ENCODE results near the gene SORT1.
"Not testable (repeated sequence)": the region's sequence is repeated elsewhere in the genome, so short reads cannot be mapped to it uniquely, and the experiment has no call there.

SORT1 gene

DNA sequence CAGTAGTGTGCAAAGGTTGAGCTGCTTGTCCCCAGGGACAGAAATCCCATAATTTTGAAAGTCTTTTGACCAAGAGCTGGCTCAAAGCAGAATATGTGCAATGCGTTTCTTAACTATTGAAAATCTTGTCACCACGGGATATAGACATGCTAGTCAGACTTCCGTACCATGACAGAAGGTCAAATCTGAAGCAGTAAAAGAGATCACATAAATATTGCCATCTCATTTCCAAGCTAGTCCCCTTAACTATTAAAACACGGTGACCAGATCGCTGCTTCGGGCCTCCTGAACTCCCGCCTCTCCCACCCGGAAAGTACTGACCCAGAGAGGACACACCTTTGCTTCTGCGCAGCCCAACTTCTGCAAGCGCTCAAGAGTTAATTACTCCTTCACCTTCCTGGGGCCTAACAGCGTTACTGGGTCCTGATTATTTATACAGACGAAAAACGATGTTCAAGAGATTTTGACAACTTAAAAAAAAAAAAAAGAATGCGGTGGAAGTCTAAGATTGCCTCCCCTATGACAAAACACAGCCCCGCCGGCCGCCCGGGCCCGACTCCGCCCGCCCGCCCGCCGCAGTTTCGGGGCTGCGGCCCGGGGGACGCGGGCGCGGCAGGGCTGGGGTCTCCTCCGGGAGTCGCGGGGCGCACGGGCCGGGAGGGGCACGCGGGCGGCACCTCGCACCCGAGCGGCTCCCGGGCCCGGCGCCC is 692 bp downstream of the SORT1 start:
- no peak for DNase-seq (ENCODE audit: low read depth in 2 of 2)

DNA sequence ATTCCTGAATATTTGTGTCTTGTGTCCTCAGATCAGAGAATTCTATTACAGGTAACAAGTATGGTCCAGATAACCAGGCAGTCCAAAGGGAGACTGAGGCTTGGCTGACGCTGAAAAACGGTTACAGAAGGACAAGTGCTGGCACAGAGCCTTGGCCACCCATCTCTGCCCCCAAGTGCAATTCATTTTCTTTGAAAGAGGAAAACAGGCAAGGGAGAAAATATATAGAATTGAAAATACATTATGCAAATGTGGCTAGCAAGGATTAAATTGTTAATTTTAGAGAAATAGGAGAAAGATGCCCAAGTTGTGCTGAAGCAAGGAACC is 1.2 kb downstream of the SORT1 start:
- no peak for DNase-seq (ENCODE audit: low read depth in 2 of 2)

GRCh38 chr1:109395602-109396512 is 1.9 kb downstream of the SORT1 start:
- no peak for DNase-seq (ENCODE audit: low read depth in 2 of 2)

DNA sequence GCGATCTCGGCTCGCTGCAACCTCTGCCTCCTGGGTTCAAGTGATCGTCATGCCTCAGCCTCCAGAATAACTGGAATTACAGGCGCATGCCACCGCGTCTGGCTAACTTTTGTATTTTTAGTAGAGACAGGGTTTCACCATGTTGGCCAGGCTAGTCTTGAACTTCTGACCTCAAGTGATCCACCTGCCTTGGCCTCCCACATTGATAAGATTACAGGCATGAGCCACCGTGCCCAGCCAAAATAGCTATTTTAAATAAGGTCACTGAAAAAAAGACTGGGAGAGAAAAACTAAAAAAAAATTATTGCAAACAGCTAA is 2.5 kb downstream of the SORT1 start:
- not testable (repeated sequence) for DNase-seq (ENCODE audit: low read depth in 2 of 2)

DNA sequence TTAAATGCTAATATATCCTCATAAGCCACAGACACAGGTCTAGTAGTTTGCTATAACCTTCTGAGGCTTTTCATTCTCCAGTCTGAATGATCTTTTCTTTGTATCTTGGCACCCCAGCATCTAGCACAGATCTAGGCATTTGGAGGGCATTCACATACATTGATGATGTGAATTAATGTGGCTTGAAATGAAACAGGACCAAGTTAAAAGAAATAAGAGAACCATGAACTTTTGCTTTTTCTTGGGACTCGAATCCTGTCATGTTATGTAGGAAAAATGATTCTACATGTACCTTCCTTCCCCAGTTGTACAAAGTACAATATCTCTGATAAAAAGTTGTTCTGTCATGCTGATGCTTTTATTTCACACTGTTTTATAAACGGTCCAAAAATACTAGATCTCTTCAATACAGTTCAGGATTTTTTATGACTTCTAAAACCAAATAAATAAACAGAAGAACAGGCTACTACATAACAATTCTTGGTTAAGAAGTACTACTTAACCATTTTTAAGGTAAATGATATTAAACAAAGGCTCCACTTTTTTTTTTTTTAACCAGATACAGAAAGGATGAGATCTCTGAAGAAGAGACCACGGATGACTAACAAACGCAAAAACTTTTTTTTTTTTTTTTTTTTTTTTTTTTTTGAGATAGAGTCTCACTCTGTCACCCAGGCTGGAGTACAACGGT is 3.0 kb downstream of the SORT1 start:
- DNase-seq (ENCODE audit: low read depth in 2 of 2), result no peak

GRCh38 chr1:109393617-109394233 is 4.0 kb downstream of the SORT1 start:
- no peak for DNase-seq (ENCODE audit: low read depth in 2 of 2)

- DNase-seq (ENCODE audit: low read depth in 2 of 2), result no peak
Observed at GRCh38 chr1:109392788-109393616, 4.7 kb downstream of the SORT1 start.

- no peak for DNase-seq (ENCODE audit: low read depth in 2 of 2)
Observed at GRCh38 chr1:109392037-109392787, 5.5 kb downstream of the SORT1 start.

GRCh38 chr1:109391626-109392025 is 6.1 kb downstream of the SORT1 start:
- DNase-seq (ENCODE audit: low read depth in 2 of 2), result no peak

GRCh38 chr1:109391157-109391556 is 6.6 kb downstream of the SORT1 start:
- DNase-seq (ENCODE audit: low read depth in 2 of 2), result no peak

GRCh38 chr1:109389638-109390341 is 7.9 kb downstream of the SORT1 start:
- no peak for DNase-seq (ENCODE audit: low read depth in 2 of 2)

DNA sequence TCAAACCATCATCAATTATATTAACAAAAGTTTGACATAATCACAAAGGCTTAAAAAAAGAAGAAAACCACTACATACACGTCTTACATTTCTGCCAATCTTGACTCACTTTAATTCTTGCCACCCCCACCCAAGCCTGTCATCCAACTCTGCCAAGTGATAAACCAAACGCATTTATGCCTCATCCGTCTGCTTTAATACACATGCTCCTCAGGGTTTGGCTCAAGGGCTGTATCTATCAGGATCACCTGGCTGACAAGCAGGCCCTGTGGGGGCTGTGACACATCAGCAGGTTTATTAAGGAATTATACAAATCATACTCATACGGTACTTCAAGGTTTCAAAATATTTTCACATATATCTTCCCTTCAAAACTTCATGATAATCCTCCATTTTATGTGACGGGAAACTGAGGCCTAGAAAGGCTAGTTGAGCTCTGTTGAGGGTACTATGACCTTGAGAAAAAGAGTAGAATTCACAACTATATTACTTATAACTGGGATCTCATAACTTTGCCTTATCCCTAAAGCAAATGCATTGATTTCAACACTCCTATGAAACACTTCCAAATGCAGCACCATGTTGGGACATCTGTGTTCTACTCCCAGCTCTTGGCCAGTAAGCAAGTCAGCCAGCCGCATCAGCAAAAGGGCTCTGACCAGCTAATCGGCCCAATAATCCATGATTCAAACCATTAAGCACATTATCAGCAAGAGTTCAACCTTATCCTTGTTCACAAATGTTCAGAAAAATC is 8.7 kb downstream of the SORT1 start:
- DNase-seq (ENCODE audit: low read depth in 2 of 2), result no peak

GRCh38 chr1:109388208-109388711 is 9.5 kb downstream of the SORT1 start:
- DNase-seq (ENCODE audit: low read depth in 2 of 2), result no peak

DNA sequence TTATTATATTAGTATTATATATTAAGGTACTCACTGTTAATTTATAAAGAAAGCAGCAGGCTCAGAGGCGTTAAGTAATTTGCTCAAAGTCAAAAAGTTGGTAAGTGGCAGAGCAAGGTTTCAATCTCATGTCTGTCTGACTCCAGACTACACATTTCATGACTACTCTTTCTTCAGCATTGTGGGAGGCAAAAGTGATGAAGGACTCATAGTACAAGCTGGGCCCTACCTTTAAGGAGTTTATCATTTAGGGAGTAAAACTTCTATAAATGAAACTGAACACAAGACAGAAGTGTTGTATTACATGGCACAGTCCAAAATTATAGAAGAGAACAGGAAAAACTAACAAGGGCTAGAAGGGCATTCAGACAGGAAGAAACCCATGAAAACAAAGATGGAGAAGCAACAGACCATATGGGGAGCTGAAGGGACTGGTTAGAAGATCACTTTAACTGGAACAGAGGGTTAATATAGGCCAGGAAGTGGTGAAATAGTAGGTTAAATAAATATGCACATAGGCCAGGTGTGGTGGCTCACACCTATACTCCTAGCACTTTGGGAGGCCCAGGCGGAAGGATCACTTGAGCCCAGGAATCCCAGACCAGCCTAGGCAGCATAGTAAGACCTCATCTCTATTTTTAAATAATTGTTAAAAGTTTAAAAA is 11.5 kb downstream of the SORT1 start:
- DNase-seq (ENCODE audit: low read depth in 2 of 2), result no peak

GRCh38 chr1:109385417-109385816 is 12.3 kb downstream of the SORT1 start:
- DNase-seq (ENCODE audit: low read depth in 2 of 2), result no peak

- DNase-seq (ENCODE audit: low read depth in 2 of 2), result no peak
Observed at GRCh38 chr1:109383854-109384253, 13.9 kb downstream of the SORT1 start.

DNA sequence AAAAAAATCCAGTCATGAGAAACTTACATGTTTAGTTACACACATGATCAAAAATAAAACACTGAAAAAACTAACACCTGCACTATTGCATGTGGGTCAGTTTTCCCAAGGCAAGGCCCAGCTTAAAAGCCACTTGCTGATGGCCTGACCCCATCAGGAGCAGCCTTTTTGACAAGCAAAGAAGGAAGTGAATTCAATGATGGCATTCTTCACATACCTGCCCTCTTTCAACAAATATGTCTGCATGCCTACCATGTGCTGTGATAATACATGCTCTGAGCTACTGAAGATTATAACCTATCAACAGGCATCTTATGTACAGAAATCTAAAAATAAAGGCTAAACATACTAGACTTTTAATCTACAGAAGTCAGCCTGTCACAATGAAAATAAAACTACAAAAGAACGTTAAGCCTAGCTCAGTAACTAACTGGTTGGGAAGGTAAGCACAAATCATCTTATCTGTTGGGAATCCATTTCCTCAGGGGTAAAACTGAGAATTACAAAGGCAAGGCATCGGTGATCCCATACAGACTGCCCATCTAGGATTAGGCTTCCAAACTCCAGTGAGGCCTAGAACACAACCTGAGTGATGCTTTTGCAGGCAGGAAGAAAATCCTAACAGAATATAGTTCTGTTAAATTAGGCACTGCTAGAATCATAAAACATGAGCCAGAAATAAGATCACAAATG is 14.5 kb downstream of the SORT1 start:
- DNase-seq (ENCODE audit: low read depth in 2 of 2), result no peak

- no peak for DNase-seq (ENCODE audit: low read depth in 2 of 2)
Observed at GRCh38 chr1:109381573-109381972, 16.1 kb downstream of the SORT1 start.

Data from stimulated activated CD8-positive, alpha-beta memory T cell treated with anti-CD3 and anti-CD28 coated beads, Interleukin-7, amount 100 ng/mL, for 1 hour (primary cell).